GM19035 (cell line): Measurements from ENCODE around the gene GDI2.
"Not testable (repeated sequence)": the region's sequence is repeated elsewhere in the genome, so short reads cannot be mapped to it uniquely, and the experiment has no call there.

Source experiments
- ATAC-seq: cut with Tn5 transposase; IDR thresholded peaks from one replicate; pipeline ENCODE4 v1.9.1; 2021; ENCODE audit not compliant: unreplicated experiment

Gene GDI2

DNA sequence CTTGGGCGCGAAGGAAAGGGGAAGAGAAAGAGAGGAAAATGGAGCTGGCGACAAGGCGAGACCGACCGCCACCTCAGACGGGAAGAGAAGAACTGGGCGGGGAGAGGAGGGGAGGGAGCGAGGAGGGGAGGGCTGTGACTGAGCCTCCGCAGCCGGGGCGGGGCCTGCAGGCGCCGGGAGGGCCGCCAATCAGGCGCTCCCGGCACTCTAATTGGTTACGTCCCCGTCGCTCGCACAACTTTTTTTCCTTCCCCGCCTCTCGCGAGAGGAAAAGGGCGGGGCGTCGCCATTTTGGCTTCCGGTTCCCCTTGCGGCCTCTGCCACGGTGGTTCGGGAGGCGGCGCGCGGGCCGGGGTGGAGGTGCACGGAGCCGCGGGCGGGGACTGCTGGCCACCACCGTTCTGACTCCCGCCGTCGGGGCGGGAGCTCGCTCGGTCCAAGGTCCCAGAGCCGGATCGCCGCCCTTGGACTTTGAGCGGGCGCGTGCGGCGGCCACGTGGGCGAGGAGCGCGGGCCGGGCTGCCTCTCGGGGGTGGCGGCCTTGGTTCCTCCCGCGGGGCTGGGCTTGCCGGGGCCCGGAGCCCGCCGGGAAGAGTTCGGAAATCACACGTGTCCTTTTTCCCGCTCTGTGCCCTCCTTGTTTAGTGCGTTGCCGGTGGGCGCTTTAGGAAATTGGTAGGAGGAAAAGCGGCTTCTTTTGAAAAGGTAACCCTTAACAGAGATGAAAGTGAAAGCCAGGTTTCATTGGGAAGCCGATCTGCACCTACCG lies at the start of gene GDI2:
TSS of gene GDI2 (minus strand) at position 94 of the 769 bp plus-strand sequence. CDS start 176 bp downstream, outside the sequence.
- ATAC-seq, result peak; percentile 78

GRCh38 chr10:5862360-5862961 lies 49.2 kb upstream of the GDI2 start:
- ATAC-seq, result peak; percentile 97

- ATAC-seq, result no peak
Measured at GRCh38 chr10:5860066-5860465, 46.8 kb upstream of the GDI2 start.

DNA sequence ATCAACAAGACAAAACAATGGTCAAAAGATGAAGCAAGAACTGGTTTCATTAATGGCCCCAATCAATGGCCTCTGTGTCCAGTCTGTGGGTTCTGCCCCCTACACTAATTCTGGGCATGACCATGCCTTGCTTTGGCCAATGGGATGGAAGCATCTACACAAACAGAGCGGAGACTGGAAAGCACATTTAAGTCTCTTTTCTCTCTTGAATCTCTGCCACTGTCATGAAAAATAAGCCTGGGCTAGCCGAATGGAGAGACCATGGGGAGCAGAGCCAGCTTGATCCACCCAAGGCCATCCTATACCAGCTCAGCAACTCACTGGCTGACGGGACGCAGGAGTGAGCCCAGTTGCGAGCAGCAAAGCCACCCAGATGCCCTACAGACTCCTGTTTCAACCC lies 45.6 kb upstream of the GDI2 start:
- no peak for ATAC-seq

GRCh38 chr10:5856701-5857004 lies 43.4 kb upstream of the GDI2 start:
- no peak for ATAC-seq

GRCh38 chr10:5855979-5856700 lies 42.9 kb upstream of the GDI2 start:
- ATAC-seq, result no peak

GRCh38 chr10:5854131-5854475 lies 40.9 kb upstream of the GDI2 start:
- no peak for ATAC-seq

DNA sequence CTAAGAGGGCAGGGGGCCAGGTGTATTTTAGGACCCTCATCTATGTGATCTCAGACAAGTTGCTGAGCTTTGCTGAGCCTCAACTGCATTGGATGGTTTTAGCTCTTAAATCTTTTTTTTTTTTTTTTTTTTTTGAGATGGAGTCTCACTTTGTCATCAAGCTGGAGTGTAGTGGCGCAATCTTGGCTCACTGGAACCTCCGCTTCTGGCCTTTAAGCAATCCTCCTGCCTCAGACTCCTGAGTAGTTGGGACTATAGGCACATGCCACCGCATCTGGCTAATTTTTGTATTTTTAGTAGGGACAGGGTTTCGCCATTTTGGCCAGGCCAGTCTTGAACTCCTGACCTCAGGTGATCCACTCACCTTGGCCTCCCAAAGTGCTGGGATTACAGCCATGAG lies 33.4 kb upstream of the GDI2 start:
- ATAC-seq, result not testable (repeated sequence)

DNA sequence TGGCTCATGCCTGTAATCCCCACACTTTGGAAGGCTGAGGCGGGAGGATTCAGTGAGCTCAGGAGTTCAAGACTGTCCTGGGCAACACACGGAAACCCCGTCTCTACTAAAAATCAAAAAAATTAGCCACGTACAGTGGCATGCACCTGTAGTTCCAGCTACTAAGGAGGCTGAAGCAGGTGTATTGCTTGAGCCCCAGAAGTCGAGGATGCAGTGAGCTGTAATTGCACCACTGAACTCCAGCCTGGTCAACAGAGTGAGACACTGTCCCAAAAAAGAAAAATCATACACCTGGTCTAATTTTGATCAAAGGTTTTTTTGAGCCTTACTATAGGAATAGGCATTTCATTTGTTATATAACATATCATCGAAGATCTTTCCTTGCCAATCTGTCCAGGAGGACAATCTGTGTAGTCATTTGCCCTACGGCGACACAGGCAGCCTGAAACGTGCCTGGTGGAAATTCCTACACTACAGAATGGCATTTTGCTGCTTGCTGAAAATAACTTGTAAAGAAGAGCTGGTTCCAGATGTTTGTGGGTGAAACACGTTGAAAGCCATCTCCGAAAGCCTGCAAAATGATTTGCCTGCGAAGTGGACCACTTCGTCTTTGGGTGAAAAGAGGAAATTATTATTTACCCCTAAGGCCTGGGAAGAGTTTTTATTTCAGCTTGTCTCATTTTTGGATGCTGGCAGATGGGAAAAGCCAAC lies 31.3 kb upstream of the GDI2 start:
- no peak for ATAC-seq

DNA sequence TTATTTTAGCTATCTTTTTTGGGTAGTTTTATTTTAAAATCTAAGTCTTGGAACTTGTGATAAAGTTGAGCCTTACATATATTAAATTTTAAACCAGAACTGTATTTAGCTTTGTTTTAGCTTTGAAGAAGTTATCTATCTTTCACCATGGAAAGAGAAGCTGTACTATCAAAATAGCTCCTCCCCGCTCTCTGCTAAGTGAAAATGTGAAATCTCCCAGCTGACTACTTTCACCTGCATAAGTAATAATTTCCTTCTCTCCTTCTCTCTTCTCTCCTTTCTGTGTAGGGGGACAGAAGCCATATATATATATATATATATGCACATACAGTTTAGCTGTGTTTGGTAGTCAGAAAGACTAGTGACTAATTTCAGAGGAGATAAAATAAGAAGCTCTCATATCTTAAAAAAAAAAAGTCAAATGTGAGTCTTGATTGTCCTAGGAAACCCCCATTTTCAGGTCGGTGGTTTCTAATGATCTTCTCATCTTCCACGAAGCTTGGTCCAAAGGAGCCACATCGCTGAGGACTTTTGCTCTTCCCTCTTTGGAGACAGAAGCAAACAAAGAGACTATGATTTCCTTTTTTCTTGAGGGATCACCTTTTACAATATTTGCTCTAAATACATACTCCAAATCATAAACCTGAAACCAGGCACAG lies 30.6 kb upstream of the GDI2 start:
- no peak for ATAC-seq

DNA sequence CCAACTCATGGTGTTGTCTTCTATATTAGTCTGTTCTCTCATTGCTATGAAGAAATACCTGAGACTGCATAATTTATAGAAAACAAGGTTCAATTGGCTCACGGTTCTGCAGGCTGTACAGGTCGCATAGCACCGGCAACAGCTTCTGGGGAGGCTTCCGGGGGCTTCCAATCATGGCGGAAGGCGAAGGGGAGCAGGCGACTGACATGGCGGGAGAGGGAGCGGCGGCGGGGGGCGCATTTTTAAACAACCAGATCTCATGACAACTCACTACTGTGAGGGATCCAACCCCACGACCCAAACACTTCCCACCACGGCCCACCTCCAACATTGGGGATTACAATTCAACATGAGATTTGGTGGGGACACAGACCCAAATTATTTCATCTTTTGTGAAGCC lies 28.7 kb upstream of the GDI2 start:
- ATAC-seq, result no peak

DNA sequence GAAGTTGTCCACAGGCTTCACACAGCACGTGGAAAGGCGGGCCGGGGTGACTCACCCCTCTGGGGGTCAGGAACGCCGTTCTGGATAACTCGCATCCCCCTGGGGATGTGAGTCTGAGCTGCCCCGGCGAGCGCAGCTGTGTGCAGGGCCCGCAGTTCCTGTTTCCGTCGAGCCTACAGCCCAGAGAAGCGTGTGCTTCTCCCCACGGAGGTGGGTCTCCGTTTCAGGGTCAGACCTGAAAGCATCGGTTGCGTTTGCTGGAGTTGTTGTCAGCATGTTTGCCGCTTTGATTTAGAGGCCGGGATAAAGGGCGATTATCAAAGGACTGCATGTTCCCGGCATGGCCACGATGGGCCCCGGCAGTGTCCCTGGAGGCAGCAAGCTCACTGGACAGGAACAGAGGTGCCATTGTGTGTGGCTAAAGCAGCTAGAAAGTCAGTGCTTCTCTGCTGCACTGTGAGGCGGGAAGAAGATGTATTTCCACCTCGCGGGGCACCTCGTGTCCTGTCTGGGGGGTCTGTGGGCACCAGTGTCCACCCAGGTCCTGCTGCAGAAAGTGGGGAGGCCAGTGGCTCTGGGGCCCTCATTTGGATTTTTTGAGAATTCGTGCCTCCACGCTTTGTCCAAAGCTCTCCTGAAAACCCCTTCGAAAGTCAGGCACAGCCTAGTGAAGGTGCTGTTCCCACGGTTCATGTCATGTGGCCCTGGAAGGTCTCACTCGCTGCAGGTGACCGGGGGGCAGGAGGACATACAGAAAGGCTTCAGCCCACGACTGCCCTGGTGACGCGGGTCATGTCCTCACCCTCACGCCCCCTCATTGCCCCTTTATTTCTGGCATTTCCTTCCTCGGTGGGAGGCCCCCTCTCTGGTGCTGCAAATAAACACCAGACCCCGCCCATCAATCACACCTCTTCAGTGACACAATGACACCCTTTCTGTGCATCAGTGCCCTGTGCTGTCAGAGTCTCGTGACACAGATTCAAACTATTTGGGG lies 27.4 kb upstream of the GDI2 start:
- ATAC-seq, result peak; percentile 76

DNA sequence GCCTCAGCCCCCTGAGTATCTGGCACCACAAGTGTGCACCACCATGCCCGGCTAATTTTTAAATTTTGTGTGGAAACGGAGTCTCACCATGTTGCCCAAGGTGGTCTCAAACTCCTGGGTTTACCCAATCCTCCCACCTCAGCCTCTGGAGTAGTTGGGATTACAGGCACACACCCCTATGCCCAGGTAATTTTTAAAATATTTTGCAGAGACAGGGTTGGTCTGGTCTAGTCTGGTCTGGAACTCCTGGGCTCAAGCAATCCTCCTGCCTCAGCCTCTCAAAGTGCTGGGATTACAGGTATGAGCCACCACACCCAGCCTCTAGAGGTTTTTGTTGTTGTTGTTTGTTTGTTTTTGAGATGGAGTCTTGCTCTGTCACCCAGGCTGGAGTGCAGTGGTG lies 22.9 kb upstream of the GDI2 start:
- ATAC-seq, result not testable (repeated sequence)

DNA sequence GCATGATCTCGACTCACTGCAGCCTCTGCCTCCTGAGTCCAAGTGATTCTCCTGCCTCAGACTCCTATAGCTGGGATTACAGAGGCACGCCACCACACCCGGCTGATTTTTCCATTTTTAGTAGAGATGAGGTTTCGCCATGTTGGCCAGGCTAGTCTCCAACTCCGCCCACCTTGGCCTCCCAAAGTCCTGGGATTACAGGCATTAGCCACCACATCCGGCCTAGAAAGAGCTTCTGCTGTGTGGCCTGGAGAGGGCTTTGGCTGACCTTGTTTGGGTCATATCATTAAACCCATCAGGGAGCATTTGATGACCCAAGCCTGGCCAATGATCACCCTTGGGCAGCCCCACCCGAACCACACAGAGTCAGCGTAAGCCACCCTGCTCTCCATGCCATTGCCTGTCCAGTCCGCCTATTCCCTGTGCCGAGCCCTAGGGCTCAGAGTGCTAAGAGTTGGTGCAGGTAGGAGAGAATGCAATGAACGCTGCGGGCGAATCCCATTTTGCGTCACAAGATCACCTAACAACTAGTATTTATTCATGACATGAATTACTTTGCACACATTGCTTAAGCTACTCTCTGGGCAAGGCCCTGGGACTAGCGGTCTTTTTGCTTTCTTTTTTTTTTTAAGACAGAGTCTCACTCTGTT lies 22.3 kb upstream of the GDI2 start:
- ATAC-seq, result no peak

DNA sequence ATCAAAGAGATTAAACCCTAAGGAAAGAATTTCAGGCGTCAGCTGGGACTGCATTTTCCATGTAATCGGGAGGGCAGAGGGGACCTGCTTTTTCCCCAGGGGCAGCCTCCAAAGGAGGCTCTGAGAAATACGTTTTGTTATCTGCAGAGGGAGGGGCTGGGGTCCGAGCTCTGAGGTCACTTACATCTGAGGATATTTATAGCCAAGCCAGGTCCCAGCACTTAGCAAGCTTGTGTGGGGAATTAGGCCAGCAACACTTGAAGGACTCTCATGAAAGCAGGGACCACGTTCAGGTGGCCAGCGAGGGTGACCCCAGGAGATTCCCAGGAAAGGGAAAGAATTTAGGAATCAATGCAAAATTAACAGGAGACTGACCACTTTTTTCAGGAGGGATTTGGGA lies 20.6 kb upstream of the GDI2 start:
- no peak for ATAC-seq

DNA sequence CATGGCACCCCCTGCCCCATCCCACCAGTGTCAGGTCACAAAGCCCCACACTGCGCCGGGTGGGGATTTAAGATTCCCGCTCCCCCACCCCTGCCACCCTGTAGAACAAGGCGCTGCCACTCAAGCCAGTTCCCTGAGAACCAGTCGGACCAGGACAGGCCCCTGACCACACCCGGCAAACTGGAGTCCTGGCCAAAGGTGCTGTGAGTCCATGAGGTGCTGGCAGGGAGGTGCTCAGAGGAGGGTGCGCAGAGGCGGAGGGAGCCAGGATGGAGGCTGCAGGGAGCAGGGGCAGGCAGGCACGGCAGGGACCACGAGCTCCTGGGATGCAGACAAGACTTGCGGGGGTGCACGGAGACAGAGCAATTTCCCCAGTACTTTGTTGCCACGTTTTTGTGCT lies 19.7 kb upstream of the GDI2 start:
- no peak for ATAC-seq

GRCh38 chr10:5831446-5831782 lies 18.2 kb upstream of the GDI2 start:
- no peak for ATAC-seq

DNA sequence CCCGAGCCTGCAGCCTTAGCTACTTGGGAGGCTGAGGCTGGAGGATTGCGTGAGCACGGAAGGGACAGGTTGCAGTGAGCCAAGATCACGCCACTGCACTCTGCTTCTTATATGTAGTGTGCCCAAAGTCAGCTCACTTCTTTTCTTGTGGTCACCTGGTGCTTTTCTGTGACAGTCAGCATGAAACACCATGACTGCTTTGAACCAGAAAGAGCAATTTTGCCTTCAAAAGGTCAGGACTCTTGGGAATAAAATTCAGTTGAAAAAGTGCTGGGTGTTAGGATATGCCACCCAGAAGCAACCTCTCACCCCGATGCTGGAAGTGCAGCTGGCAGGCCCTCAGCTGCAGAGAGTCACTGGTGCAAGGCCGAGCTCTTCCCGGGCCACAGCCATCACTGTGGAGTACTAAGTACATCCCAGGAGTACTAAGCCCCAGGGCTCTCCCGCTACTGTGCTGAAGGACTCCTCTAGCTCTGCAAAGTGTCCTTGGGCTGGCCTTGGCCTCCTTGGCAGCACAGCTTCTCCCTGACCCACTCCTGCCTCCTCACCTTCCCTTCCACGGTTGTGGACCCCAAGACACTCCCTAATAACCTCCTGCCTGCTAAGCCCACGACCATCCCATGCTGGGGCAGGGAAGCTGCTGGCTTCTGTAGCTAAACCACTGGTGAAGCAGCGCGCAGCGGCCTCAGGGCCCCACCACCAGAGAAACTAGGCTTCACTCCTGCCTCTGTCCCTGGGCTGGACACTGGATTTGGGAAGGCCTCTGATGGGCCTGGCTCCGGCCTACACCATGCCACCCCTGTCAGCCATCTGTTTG lies 17.6 kb upstream of the GDI2 start:
- ATAC-seq, result no peak

DNA sequence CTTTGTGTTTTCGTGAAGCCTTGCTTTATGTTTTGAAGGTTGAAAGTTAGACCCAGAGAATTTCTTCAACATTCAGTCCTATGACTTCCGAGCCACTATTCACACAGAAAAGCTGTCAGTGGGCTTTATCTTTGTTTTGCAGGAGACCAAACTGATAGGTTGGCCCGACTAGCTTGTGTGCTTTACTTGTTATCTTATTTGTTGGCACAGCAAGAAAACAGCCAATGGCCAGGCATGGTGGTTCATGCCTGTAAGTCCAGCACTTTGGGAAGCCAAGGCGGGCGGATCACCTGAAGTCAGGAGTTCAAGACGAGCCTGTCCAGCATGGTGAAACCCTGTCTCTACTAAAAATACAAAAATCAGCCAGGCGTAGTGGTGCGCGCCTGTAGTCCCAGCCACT lies 16.0 kb upstream of the GDI2 start:
- ATAC-seq, result no peak
